Thymus (tissue), 11 donors: ENCODE data around the gene FAM210B. TPM values are rescaled to one million over a fixed set of nuclear protein-coding genes. Genes with fewer than 3 reads are reported as not detected.
"Not testable (repeated sequence)": the region's sequence is repeated elsewhere in the genome, so short reads cannot be mapped to it uniquely, and the experiment has no call there.

Experiments
- DNase-seq, 9 donors: peaks; one replicate each; pipeline ENCODE4 v3.0.0-alpha.2; 2013; ENCODE audit warnings: low spot score in 9 of 9, low read depth in 6 of 9, missing footprints in 1 of 9
- H3K27ac ChIP-seq, 2 donors: one replicate each; pipeline ENCODE4 v1.5.1; 2013; ENCODE audit warnings: control low read depth in 1 of 2, low read depth in 1 of 2, low read length in 1 of 2, mild to moderate bottlenecking in 1 of 2, moderate library complexity in 1 of 2
- H3K27me3 ChIP-seq, 2 donors: one replicate each; pipeline ENCODE4 v1.5.1; 2013; ENCODE audit warnings: low read length in 1 of 2; ENCODE audit not compliant: control insufficient read depth in 2 of 2, insufficient read depth in 1 of 2
- H3K36me3 ChIP-seq, 2 donors: one replicate each; pipeline ENCODE4 v1.5.1; 2013; ENCODE audit warnings: low read length in 1 of 2, mild to moderate bottlenecking in 1 of 2, moderate library complexity in 1 of 2; ENCODE audit not compliant: control insufficient read depth in 2 of 2, insufficient read depth in 2 of 2
- H3K4me1 ChIP-seq, 2 donors: one replicate each; pipeline ENCODE4 v1.5.1; 2013; ENCODE audit warnings: low read length in 2 of 2; ENCODE audit not compliant: control insufficient read depth in 2 of 2, insufficient read depth in 2 of 2
- H3K4me3 ChIP-seq, 2 donors: one replicate each; pipeline ENCODE4 v1.5.1; 2013; ENCODE audit warnings: low read length in 2 of 2, control low read depth in 1 of 2, mild to moderate bottlenecking in 1 of 2
- H3K9me3 ChIP-seq, 2 donors: one replicate each; pipeline ENCODE4 v1.5.1; 2013; ENCODE audit warnings: low read length in 1 of 2, mild to moderate bottlenecking in 1 of 2; ENCODE audit not compliant: control insufficient read depth in 2 of 2, insufficient read depth in 1 of 2
- WGBS: extraction: QIAGEN DNeasy Blood & Tissue Kit; methylation state at CpG from one replicate; pipeline ENCODE4 v1.1.7; 2013; 5-methylcytosine and 5-hydroxymethylcytosine counted together
- polyA plus RNA-seq: library from polyadenylated mRNA; stranded (reverse); fragments of 200-250 nt; gene quantifications from one replicate; pipeline ENCODE4 v1.2.3, GENCODE V29; 2013
- total RNA-seq: library from RNA; stranded (reverse); fragments of 120-200 nt; gene quantifications from one replicate; pipeline ENCODE4 v1.2.4, GENCODE V29; 2013
- donor health status: healthy.

Gene FAM210B
- total and polyA plus RNA-seq, 2 donors: 18.3 to 39.2 TPM

DNA sequence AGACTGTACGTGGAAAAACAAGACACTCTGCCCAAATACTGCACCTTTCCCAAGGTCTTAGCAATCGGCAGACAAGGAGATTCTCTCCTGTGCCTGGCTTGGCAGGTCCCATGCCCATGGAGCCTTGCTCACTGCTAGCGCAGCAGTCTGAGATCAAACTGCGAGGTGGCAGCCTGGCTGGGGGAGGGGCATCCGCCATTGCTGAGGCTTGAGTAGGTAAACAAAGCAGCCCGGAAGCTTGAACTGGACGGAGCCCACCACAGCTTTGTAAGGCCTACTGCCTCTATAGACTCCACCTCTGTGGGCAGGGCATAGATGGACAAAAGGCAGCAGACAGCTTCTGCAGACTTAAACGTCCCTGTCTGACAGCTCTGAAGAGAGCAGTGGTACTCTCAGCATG lies 22.1 kb upstream of the FAM210B start:
- not testable (repeated sequence) for H3K4me3 ChIP-seq, H3K27me3 ChIP-seq, H3K4me1 ChIP-seq, H3K36me3 ChIP-seq, DNase-seq, H3K27ac ChIP-seq, H3K9me3 ChIP-seq
- 82% methylated on average over 8 of the region's 8 CpGs for WGBS

DNA sequence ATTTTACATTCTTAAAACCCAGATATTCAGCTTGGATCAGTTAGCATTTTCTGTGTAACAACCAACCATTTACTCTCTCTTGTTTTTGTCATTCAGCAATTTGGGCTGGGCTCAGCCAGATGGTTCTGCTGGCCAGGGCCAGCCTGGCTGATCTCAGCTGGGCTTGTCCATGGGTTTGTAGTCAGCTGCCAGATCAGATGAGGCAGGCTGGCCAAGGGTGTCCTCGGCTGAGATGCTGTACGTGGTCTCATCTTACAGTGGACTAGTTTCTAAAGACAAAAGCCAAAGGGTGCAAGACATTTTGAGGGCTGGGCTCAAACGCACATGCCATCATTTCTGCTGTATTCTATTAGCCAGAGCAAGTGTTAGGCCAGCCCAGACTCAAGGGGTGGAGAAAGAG lies 16.0 kb upstream of the FAM210B start:
- Histone ChIP-seq H3K36me3 (no peaks in the 10 kb centered on the region), H3K4me1 (peaks cover 0 to 2% of the 10 kb centered on the region in 2 donors), H3K9me3 (no peaks in the 10 kb centered on the region), H3K4me3 (no peak overlapping the region), H3K27me3 (peaks cover 17 to 44% of the 10 kb centered on the region in 2 donors), H3K27ac (no peak overlapping the region)
- DNase-seq: no peak
- WGBS: 87% methylated on average over 3 of the region's 3 CpGs

DNA sequence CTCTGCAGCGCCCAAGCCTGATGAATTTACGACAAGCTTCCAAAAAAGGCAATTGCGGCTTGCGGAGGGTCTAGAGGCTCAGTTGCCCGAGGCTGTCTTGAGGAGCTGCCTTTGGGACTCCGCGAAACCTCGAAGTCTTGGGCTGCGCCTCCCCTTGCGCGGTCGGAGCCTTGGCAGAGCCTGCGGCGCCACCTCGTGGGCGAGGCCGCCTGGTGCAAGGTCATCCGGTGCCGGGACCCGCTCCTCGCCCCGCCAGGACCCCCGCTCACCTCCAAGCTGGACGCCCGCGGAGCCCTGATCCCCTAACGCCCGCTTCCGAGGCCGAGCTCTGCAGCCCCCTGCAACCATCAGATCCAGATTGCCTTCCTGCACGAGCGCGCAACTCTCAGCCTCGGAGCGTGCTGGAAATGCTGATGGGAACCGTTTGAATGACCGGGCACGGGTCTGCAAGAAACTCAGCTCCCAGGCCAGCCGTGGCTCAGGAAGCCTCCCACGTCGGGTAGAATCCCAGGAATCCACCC lies 14.9 kb upstream of the FAM210B start:
- no peaks in the 10 kb centered on the region for H3K9me3 ChIP-seq
- no peak overlapping the region for H3K4me3 ChIP-seq
- 4% methylated on average over 41 of the region's 41 CpGs for WGBS
- H3K4me1 ChIP-seq: peaks cover 0 to 2% of the 10 kb centered on the region in 2 donors
- no peaks in the 10 kb centered on the region for H3K36me3 ChIP-seq
- H3K27ac ChIP-seq: no peak overlapping the region
- H3K27me3 ChIP-seq: peaks cover 22 to 44% of the 10 kb centered on the region in 2 donors
- peak in 3 of 9 donors; percentile 16 to 45 (median 28) for DNase-seq

DNA sequence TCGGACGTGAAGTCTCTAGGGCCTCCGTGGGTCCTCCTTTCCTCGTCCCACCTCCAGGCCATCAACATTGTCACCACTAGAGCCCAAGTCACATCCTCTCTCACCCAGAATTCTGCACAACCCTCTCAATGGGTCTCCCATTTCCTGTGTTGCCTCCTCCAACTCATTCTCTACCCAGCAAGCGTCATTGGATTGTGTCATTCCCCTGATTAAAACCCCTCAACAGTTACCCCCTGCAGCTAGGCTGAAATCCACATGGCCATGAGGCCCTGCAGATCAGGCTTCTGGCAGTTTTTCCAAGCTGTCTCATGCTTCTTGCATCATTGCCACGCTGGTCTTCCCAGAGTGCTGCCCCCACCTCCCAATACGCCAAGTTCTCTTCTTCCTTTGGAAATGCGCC lies 12.9 kb upstream of the FAM210B start:
- H3K4me3 ChIP-seq: no peak overlapping the region
- H3K27me3 ChIP-seq: peaks cover 23 to 49% of the 10 kb centered on the region in 2 donors
- DNase-seq: no peak
- no peak overlapping the region for H3K27ac ChIP-seq
- H3K9me3 ChIP-seq: no peaks in the 10 kb centered on the region
- 93% methylated on average over 8 of the region's 8 CpGs for WGBS
- no peaks in the 10 kb centered on the region for H3K36me3 ChIP-seq
- H3K4me1 ChIP-seq: peaks cover 0 to 2% of the 10 kb centered on the region in 2 donors

DNA sequence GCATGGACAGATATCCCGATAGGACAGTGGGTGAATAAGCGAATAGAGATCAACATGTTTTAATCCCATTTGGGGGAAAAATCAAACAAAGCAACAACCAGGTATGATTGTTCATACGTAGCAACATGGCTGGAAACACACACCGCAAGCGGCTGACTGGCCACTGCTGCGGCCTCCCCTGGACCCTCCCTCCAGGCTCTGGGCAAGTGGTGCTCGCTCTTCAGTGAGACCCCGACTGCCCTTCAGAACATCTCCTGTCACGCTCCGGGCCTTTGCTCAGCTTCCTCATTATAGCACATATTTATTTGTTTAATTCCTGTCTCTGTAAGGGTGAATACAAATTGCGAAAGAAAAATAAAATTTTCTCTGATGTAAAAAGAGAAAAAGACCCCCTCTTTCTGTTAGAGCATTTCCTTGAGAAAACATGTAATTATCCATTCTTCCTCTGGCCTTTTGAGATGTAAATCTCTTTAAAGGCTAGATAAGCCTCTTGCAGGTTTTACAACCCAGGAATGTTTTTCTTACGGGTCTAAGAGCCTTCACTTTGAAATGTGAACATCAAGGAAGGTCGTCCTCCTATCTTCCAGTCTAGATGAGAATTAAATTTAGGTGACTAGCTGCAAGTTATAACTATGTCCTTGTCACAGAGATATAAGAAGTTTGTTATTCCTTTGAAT lies 11.0 kb upstream of the FAM210B start:
- Histone ChIP-seq H3K27ac (no peak overlapping the region), H3K4me3 (no peak overlapping the region), H3K36me3 (no peaks in the 10 kb centered on the region), H3K4me1 (peaks cover 0 to 2% of the 10 kb centered on the region in 2 donors), H3K27me3 (peaks cover 20 to 52% of the 10 kb centered on the region in 2 donors), H3K9me3 (no peaks in the 10 kb centered on the region)
- DNase-seq: no peak
- WGBS: 33% methylated on average over 13 of the region's 13 CpGs

DNA sequence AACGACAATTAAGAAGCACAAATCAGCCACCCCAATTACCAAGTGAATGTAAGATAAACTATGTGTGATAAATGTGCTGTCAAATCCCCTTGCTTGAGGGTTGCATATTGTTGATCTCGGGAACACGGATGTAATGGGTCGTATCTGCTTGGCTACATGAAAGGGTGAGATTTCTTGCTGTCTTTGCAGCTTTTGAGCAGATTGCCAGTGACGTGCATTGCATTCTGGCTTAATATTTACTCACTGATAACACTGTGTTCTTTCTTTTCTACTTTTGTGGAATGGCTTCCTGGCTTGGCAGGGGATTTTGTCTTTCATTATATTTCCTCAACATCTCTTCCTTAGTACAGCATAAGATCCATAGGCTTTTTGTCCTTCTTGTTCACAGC lies 10.5 kb upstream of the FAM210B start:
- DNase-seq: no peak
- H3K27ac ChIP-seq: no peak overlapping the region
- H3K4me1 ChIP-seq: peaks cover 0 to 2% of the 10 kb centered on the region in 2 donors
- H3K36me3 ChIP-seq: no peaks in the 10 kb centered on the region
- no peaks in the 10 kb centered on the region for H3K9me3 ChIP-seq
- WGBS: 16% methylated on average over 5 of the region's 5 CpGs
- H3K4me3 ChIP-seq: no peak overlapping the region
- peaks cover 16 to 48% of the 10 kb centered on the region in 2 donors for H3K27me3 ChIP-seq

DNA sequence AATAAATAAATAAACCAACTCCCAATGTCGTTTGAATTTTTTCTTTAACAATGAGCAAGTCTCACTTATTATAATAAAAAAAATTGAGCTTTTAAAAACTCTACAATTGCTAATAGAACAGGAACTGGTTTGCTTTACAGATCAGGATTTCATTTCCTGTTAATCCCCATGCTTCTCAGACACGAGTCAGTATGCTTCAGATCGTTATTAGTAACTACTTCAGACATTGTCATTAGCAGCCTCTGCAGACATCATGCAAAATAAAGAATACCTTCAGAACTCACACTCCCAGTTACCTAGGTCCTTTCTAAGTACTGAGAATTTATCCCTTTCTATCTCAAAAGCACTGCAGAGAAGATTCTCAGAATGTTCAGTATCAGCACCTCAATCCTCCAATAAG lies 10.0 kb upstream of the FAM210B start:
- Histone ChIP-seq H3K27ac (no peak overlapping the region), H3K4me3 (no peak overlapping the region), H3K4me1 (peaks cover 0 to 2% of the 10 kb centered on the region in 2 donors), H3K27me3 (peaks cover 14 to 46% of the 10 kb centered on the region in 2 donors), H3K36me3 (no peaks in the 10 kb centered on the region), H3K9me3 (no peaks in the 10 kb centered on the region)
- DNase-seq: no peak
- 6% methylated on average over 3 of the region's 3 CpGs for WGBS

DNA sequence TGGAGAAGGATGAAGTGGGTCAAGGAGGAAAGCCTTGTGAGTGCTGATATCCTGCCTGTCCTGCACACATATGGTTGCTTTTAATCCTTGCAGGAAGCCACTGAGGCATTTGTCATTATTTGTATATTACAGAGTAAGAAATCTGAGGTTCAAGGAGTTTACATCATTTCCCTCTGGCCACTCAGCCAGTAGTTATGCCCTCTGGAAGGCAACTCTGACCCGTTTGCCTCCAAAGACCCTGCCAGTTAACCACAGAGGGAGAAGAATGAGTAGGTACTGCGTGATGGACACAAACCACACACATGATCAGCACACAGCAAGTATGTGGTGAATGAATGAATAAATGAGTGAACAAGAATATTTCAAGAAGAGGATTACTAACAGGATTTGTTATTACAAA lies 7.9 kb upstream of the FAM210B start:
- WGBS: 68% methylated on average over 2 of the region's 2 CpGs
- no peaks in the 10 kb centered on the region for H3K36me3 ChIP-seq
- no peak overlapping the region for H3K27ac ChIP-seq
- H3K4me1 ChIP-seq: no peaks in the 10 kb centered on the region
- no peaks in the 10 kb centered on the region for H3K9me3 ChIP-seq
- DNase-seq: no peak
- H3K4me3 ChIP-seq: no peak overlapping the region
- H3K27me3 ChIP-seq: peaks cover 6 to 29% of the 10 kb centered on the region in 2 donors

DNA sequence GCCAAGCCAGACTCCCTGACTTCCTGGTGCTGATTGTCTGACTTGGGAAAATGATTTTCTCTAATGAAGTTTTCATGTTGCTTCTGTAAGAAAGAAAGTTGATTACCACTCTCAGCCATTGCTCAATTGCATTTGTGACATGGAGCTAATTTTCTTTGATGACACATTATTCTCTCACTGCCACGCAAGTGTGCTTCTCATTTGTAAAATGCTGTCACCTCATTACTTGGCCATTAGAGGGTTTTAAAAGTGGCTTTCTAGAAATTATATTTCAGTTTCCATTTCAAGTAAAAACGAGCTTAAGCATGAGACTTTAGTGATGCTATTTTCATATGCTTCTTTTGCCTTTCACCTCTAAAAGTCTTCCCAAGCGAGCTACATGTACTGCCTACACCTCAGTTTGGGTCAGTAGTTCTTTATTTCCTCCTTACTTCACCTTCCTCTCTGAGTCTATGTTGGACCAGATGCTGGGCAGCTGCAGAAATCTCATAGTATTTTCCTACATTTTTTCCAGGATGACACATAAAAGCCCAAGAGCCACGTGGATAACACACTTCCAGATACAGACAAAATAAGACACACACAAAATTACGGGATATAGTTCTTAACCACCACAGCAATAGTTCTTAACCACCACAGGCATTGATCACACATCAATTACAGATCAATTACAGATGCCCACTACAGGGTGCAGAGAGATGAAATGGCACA lies 6.3 kb upstream of the FAM210B start:
- DNase-seq: no peak
- Histone ChIP-seq H3K9me3 (no peaks in the 10 kb centered on the region), H3K36me3 (no peaks in the 10 kb centered on the region), H3K27me3 (peaks cover 6 to 16% of the 10 kb centered on the region in 2 donors), H3K4me1 (no peaks in the 10 kb centered on the region), H3K4me3 (no peak overlapping the region), H3K27ac (no peak overlapping the region)
- 88% methylated on average over 5 of the region's 5 CpGs for WGBS
